ENCODE data around the gene CLASP2. TPM values are rescaled to one million over a fixed set of nuclear protein-coding genes. Genes with fewer than 3 reads are reported as not detected.
A peak's percentile ranks its signal among the peaks of the same experiment; 100 is the strongest.

CLASP2 gene
- polyA plus RNA-seq, 3 donors, result 10.1 to 16.1 (median 13.9) TPM

DNA sequence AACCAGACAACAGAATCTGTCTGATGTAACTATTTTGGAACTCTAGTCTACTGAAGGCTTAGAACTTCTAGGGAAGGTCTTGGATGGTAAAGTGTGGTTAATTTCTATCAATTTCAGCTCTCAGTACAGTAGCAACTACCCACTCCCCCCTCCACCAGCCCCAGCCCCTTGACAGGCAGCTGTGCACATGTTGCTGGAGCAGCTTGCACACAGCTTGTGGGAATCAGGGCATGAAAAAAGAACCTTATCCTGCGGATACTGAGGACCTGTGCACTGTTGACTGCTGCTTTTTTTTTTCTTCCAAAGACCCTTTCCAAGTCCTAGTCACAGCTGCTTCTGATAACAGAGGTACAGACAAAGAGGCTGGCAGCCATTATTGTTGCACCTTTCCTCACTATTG lies 196.3 kb downstream of the CLASP2 start:
- H4K20me1 ChIP-seq (ENCODE audit: insufficient read depth, low read length), result no peaks in the 10 kb centered on the region
- peaks cover 65 to 81% of the 10 kb centered on the region in 2 donors for H3K36me3 Mint-ChIP-seq
- H3K27ac ChIP-seq (ENCODE audit: low read depth in 1 of 2, low read length in 2 of 2), result no peak overlapping the region
- 86% methylated on average over 1 of the region's 1 CpG for WGBS (ENCODE audit: insufficient coverage)
- TF ChIP-seq, protein P1, sequence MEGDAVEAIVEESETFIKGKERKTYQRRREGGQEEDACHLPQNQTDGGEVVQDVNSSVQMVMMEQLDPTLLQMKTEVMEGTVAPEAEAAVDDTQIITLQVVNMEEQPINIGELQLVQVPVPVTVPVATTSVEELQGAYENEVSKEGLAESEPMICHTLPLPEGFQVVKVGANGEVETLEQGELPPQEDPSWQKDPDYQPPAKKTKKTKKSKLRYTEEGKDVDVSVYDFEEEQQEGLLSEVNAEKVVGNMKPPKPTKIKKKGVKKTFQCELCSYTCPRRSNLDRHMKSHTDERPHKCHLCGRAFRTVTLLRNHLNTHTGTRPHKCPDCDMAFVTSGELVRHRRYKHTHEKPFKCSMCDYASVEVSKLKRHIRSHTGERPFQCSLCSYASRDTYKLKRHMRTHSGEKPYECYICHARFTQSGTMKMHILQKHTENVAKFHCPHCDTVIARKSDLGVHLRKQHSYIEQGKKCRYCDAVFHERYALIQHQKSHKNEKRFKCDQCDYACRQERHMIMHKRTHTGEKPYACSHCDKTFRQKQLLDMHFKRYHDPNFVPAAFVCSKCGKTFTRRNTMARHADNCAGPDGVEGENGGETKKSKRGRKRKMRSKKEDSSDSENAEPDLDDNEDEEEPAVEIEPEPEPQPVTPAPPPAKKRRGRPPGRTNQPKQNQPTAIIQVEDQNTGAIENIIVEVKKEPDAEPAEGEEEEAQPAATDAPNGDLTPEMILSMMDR (IDR thresholded peaks at IDR 0.05), result no peak
- no peak overlapping the region for H3K4me3 ChIP-seq (replicated peaks in 1 of 3; ENCODE audit: low read depth in 2 of 3, low read length in 3 of 3)
- intact Hi-C loops (cut with micrococcal nuclease), result no loop called here
- H3K4me3 Mint-ChIP-seq, result no peak overlapping the region
- H3K27ac Mint-ChIP-seq, result no peak overlapping the region
- peaks cover 4% of the 10 kb centered on the region for H3K4me1 Mint-ChIP-seq
- peaks cover 11 to 17% (median 12%) of the 10 kb centered on the region in 7 donors for H3K9me3 Mint-ChIP-seq
- H3K9ac ChIP-seq (ENCODE audit: insufficient read depth, low read length, poor library complexity, severe bottlenecking), result no peak overlapping the region
- no peaks in the 10 kb centered on the region for H3K79me2 ChIP-seq (ENCODE audit: insufficient read depth, low read length)
- H3K9me3 ChIP-seq (replicated peaks in 1 of 2; ENCODE audit: control insufficient read depth in 1 of 2, insufficient read depth in 1 of 2, low read length in 2 of 2), result peaks cover 6 to 12% of the 10 kb centered on the region in 2 donors
- no peak for DNase-seq
- H2AFZ ChIP-seq (ENCODE audit: insufficient read depth, low read depth, low read length, poor library complexity, severe bottlenecking), result no peak overlapping the region
- H3K4me1 ChIP-seq (ENCODE audit: control insufficient read depth in 1 of 2, insufficient read depth in 2 of 2, low read length in 2 of 2), result no peaks in the 10 kb centered on the region
- peaks cover 29 to 74% of the 10 kb centered on the region in 2 donors for H3K36me3 ChIP-seq (replicated peaks in 1 of 2; ENCODE audit: control insufficient read depth in 1 of 2, insufficient read depth in 2 of 2, low read length in 2 of 2)
- H3K27me3 Mint-ChIP-seq (ENCODE audit: low read depth in 3 of 3), result peaks cover 0 to 3% (median 0%) of the 10 kb centered on the region in 3 donors
- H3K4me2 ChIP-seq (replicated peaks; ENCODE audit: extremely low read depth, low read length, poor library complexity, severe bottlenecking), result no peak overlapping the region
- no peaks in the 10 kb centered on the region for H3K27me3 ChIP-seq (ENCODE audit: control insufficient read depth in 2 of 2, insufficient read depth in 2 of 2, low read length in 2 of 2)

DNA sequence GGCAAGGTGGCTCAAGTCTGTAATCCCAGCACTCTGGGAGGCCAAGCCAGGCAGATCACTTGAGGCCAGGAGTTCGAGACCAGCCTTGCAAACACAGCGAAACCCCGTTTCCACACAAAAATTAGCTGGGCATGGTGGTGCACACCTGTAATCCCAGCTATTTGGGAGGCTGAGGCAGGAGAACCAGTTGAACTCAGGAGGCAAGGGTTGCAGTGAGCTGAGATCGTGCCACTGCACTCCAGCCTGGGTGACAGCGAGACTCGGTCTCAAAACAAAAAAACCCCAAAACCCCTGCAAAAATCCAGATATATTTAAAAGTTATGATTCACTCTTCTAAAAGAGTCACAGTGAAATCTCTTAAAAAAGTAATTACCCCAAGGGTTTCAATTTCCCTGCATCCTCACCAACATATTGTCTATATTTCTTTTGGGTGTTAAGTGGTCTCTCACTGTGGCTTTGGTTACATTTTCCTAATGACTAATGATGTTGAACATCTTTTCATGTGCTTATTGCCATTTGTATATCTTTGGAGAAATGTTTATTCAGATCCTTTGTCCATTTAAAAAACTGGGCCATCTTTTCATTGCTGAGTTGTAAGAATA lies 204.7 kb downstream of the CLASP2 start:
- H3K36me3 ChIP-seq (replicated peaks in 1 of 2; ENCODE audit: control insufficient read depth in 1 of 2, insufficient read depth in 2 of 2, low read length in 2 of 2), result peaks cover 38 to 76% of the 10 kb centered on the region in 2 donors
- no peaks in the 10 kb centered on the region for H3K27me3 Mint-ChIP-seq (ENCODE audit: low read depth in 3 of 3)
- no peaks in the 10 kb centered on the region for H3K4me1 ChIP-seq (ENCODE audit: control insufficient read depth in 1 of 2, insufficient read depth in 2 of 2, low read length in 2 of 2)
- WGBS (ENCODE audit: insufficient coverage), result 100% methylated on average over 3 of the region's 6 CpGs
- no peak overlapping the region for H2AFZ ChIP-seq (ENCODE audit: insufficient read depth, low read depth, low read length, poor library complexity, severe bottlenecking)
- peak overlapping the region in 1 of 7 donors; percentile 6 for H3K27ac Mint-ChIP-seq
- no peaks in the 10 kb centered on the region for H3K27me3 ChIP-seq (ENCODE audit: control insufficient read depth in 2 of 2, insufficient read depth in 2 of 2, low read length in 2 of 2)
- H3K4me3 Mint-ChIP-seq, result no peak overlapping the region
- peaks cover 0 to 2% (median 0%) of the 10 kb centered on the region in 7 donors for H3K9me3 Mint-ChIP-seq
- TF ChIP-seq, protein P1 (IDR thresholded peaks at IDR 0.05), result no peak
- peaks cover 56 to 70% of the 10 kb centered on the region in 2 donors for H3K36me3 Mint-ChIP-seq
- no peaks in the 10 kb centered on the region for H4K20me1 ChIP-seq (ENCODE audit: insufficient read depth, low read length)
- H3K27ac ChIP-seq (ENCODE audit: low read depth in 1 of 2, low read length in 2 of 2), result no peak overlapping the region
- H3K79me2 ChIP-seq (ENCODE audit: insufficient read depth, low read length), result no peaks in the 10 kb centered on the region
- intact Hi-C loops (cut with micrococcal nuclease), result no loop called here
- no peak overlapping the region for H3K4me3 ChIP-seq (replicated peaks in 1 of 3; ENCODE audit: low read depth in 2 of 3, low read length in 3 of 3)
- DNase-seq, result no peak
- H3K9me3 ChIP-seq (replicated peaks in 1 of 2; ENCODE audit: control insufficient read depth in 1 of 2, insufficient read depth in 1 of 2, low read length in 2 of 2), result no peaks in the 10 kb centered on the region
- no peak overlapping the region for H3K9ac ChIP-seq (ENCODE audit: insufficient read depth, low read length, poor library complexity, severe bottlenecking)
- peaks cover 7% of the 10 kb centered on the region for H3K4me1 Mint-ChIP-seq
- H3K4me2 ChIP-seq (replicated peaks; ENCODE audit: extremely low read depth, low read length, poor library complexity, severe bottlenecking), result no peak overlapping the region
